Naive B cell (primary cell): ENCODE data around the gene TBX3. TPM values are rescaled to one million over a fixed set of nuclear protein-coding genes. Genes with fewer than 3 reads are reported as not detected.

Experiments
- ATAC-seq, 2 donors: fragments of 150-1000 bp; cut with Tn5 transposase; 2 replicates each; pipeline ENCODE4 v1.10.0; 2021; ENCODE audit warnings: low read depth in 2 of 2, mild to moderate bottlenecking in 2 of 2, moderate library complexity in 2 of 2
- DNase-seq: peaks from one replicate; pipeline ENCODE4 v3.0.0; 2022
- H3K27ac Mint-ChIP-seq, 6 donors: one replicate each; pipeline ENCODE4 v1.8.0; 2020 to 2022; ENCODE audit warnings: mild to moderate bottlenecking in 6 of 6, mixed read lengths in 6 of 6, moderate library complexity in 5 of 6, inconsistent platforms in 2 of 6
- H3K27me3 Mint-ChIP-seq, 3 donors: one replicate each; pipeline ENCODE4 v1.8.0; 2021 to 2022; ENCODE audit warnings: mixed read lengths in 3 of 3, mild to moderate bottlenecking in 1 of 3
- H3K36me3 Mint-ChIP-seq, 2 donors: one replicate each; pipeline ENCODE4 v1.8.0; 2020 to 2022; ENCODE audit warnings: mixed read lengths in 2 of 2, inconsistent platforms in 1 of 2, mild to moderate bottlenecking in 1 of 2
- H3K4me1 Mint-ChIP-seq, 3 donors: one replicate each; pipeline ENCODE4 v1.8.0; 2020 to 2022; ENCODE audit warnings: mixed read lengths in 3 of 3, inconsistent platforms in 1 of 3, mild to moderate bottlenecking in 1 of 3, moderate library complexity in 1 of 3
- H3K4me3 Mint-ChIP-seq, 8 donors: one replicate each; pipeline ENCODE4 v1.8.0; 2020 to 2022; ENCODE audit warnings: mild to moderate bottlenecking in 8 of 8, mixed read lengths in 8 of 8, moderate library complexity in 8 of 8, inconsistent platforms in 2 of 8
- H3K9me3 Mint-ChIP-seq, 7 donors: one replicate each; pipeline ENCODE4 v1.8.0; 2020 to 2022; ENCODE audit warnings: mixed read lengths in 7 of 7, mild to moderate bottlenecking in 5 of 7, inconsistent platforms in 2 of 7, moderate library complexity in 1 of 7
- polyA plus RNA-seq, 6 donors: library from polyadenylated mRNA; unstranded; fragments of 300-500 nt; fragmentation: Illumina TruSeq; gene quantifications; one replicate each; pipeline ENCODE4 v1.2.3, GENCODE V29; 2021; ENCODE audit warnings: low read depth in 6 of 6

Gene TBX3
- polyA plus RNA-seq, 6 donors from 2014 or later = not detected

GRCh38 chr12:114693059-114693531 lies 9.1 kb upstream of the TBX3 start:
- Mint-ChIP-seq H3K4me1 (peaks cover 0 to 13% (median 4%) of the 10 kb centered on the region in 3 donors), H3K9me3 (peaks cover 0 to 6% (median 2%) of the 10 kb centered on the region in 7 donors), H3K27ac (no peak overlapping the region), H3K4me3 (peak overlapping the region in 1 of 8 donors; percentile 21), H3K27me3 (peaks cover 72 to 99% (median 98%) of the 10 kb centered on the region in 3 donors), H3K36me3 (peaks cover 0 to 13% of the 10 kb centered on the region in 2 donors)
- no peak for DNase-seq
- no peak for ATAC-seq

DNA sequence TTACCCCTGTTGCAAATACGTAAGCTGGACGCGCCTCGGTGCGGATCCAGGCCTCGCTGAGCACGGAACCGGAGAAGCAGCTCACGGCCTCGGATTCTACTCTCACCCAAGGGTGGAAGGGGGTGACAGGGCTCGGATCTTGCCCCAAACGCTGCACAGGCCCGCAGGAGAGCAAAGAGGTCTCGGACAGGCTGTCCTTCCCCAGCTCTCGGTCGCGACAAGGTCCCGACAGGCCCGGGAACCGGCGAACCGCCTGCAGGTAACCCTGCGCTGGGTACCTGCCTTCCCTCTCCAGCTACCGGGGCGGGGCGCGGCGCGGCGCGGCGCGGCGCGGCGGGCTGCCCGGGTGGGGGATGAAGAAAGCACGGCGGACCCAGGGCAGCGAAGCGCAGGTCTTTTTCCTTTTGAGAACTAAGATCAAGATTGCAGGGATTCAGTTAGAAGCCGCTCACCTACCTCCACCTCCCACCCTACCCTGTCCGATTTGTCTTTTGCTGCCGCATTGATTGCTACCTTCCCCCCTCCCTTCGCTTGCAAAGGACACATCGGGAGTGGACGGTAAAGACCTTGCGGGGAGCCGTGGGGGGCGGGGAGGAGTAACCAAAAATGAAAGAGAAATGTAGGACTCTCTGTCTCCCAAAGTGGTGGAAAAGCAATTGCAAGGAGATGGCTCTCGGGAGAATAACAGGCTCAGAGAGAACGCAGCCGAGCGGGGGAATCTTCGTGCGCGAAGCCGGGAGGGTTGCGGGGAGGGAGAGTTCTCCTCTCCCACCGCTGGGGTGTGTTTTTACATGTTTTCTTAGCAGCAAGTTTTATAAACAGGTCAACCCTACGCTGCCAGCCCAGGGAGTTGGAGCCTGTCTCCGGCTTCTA lies 8.4 kb upstream of the TBX3 start:
- Mint-ChIP-seq H3K27ac (no peak overlapping the region), H3K4me3 (no peak overlapping the region)

DNA sequence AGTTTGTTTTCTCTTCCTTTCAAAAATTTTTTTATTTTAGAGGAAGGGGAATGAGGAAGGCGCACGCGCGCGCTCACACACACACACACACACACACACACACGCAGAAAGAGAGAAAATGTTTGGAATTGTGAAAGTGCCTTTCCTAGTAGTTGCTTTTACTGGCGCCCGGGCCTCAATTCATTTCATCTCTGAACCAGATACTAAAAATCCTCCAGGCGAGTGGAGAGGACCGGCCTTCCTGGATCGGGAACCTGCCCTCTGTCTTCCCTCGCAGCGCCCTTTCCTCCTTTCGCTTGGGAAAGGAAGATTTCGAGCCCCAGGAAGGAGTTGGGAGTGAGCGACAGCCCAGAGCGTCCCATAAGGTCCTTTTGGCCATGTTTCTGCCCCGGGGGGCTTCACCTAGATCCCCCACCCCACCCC lies 7.8 kb upstream of the TBX3 start:
- Mint-ChIP-seq H3K27ac (no peak overlapping the region), H3K27me3 (peaks cover 67 to 94% (median 93%) of the 10 kb centered on the region in 3 donors), H3K36me3 (peaks cover 0 to 13% of the 10 kb centered on the region in 2 donors), H3K9me3 (peaks cover 0 to 6% (median 2%) of the 10 kb centered on the region in 7 donors), H3K4me3 (peak overlapping the region in 1 of 8 donors; percentile 33), H3K4me1 (peaks cover 5 to 16% (median 5%) of the 10 kb centered on the region in 3 donors)
- no peak for ATAC-seq
- no peak for DNase-seq

More for the DNA sequence above, 8.4 kb upstream of the TBX3 start:
- Mint-ChIP-seq H3K9me3 (peaks cover 0 to 6% (median 2%) of the 10 kb centered on the region in 7 donors), H3K36me3 (peaks cover 0 to 13% of the 10 kb centered on the region in 2 donors), H3K27me3 (peaks cover 71 to 95% (median 94%) of the 10 kb centered on the region in 3 donors), H3K4me1 (peaks cover 0 to 13% (median 4%) of the 10 kb centered on the region in 3 donors)
- no peak for DNase-seq
- no peak for ATAC-seq

GRCh38 chr12:114691196-114691595 lies 7.2 kb upstream of the TBX3 start:
- peaks cover 0 to 13% of the 10 kb centered on the region in 2 donors for H3K36me3 Mint-ChIP-seq
- ATAC-seq (no peak), DNase-seq (no peak)
- peaks cover 0 to 11% (median 4%) of the 10 kb centered on the region in 7 donors for H3K9me3 Mint-ChIP-seq
- H3K4me3 Mint-ChIP-seq = no peak overlapping the region
- peaks cover 9 to 21% (median 11%) of the 10 kb centered on the region in 3 donors for H3K4me1 Mint-ChIP-seq
- H3K27ac Mint-ChIP-seq = no peak overlapping the region
- H3K27me3 Mint-ChIP-seq = peaks cover 72 to 94% (median 93%) of the 10 kb centered on the region in 3 donors

- Mint-ChIP-seq H3K27ac (no peak overlapping the region), H3K4me1 (peaks cover 11 to 28% (median 14%) of the 10 kb centered on the region in 3 donors), H3K36me3 (peaks cover 0 to 13% of the 10 kb centered on the region in 2 donors), H3K27me3 (peaks cover 74 to 93% (median 91%) of the 10 kb centered on the region in 3 donors), H3K9me3 (peaks cover 0 to 13% (median 4%) of the 10 kb centered on the region in 7 donors), H3K4me3 (no peak overlapping the region)
- ATAC-seq (no peak), DNase-seq (no peak)
These were observed 6.5 kb upstream of the TBX3 start for GRCh38 chr12:114690267-114691135.

DNA sequence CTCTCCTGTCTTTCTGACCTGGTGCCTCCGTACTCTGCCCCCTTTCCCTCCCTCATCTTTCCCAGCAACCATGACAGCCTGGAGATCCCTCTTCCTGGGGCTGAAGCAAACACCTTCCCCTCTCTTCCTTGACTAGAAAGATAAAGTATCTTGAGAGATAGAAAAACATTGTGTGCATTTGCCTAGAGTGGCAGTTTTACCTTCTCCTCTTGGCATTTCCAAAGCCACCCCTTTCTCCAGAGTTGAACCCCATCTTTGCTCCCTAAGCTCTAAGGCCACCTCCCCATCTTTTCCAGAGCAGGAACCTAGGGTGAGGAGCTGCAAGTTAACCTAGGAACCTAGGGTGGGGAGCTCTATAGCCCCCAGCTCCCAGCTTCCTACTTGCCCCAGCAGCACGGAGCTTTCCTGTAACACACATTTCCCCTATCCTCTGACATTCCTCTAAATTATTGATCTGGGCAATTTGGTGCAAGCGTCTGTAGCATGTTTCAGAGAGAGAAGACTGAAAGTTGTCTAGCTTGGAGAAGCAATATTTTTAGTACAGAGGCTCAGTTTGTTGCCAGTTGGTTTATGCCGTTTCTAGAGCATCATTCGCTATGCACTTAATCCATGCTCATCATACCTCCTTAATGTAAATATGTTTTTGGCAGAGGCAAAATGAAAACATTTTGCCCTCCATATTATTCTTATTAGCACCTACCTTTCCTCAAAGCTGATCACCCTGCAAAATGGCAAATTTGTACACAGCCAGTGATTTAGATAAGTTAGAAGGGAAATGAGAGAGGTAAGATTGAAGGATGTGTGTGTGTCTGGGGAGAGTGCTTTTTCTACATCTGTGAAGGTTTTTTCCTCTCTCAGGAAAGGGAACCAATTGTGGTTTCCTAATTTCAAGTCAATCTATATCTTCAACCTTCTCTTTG lies 5.4 kb upstream of the TBX3 start:
- Mint-ChIP-seq H3K36me3 (peaks cover 0 to 14% of the 10 kb centered on the region in 2 donors), H3K27ac (no peak overlapping the region), H3K9me3 (peaks cover 0 to 13% (median 10%) of the 10 kb centered on the region in 7 donors), H3K4me3 (peak overlapping the region in 1 of 8 donors; percentile 81), H3K4me1 (peaks cover 12 to 36% (median 16%) of the 10 kb centered on the region in 3 donors), H3K27me3 (peaks cover 70 to 93% (median 82%) of the 10 kb centered on the region in 3 donors)
- no peak for ATAC-seq
- DNase-seq = no peak

DNA sequence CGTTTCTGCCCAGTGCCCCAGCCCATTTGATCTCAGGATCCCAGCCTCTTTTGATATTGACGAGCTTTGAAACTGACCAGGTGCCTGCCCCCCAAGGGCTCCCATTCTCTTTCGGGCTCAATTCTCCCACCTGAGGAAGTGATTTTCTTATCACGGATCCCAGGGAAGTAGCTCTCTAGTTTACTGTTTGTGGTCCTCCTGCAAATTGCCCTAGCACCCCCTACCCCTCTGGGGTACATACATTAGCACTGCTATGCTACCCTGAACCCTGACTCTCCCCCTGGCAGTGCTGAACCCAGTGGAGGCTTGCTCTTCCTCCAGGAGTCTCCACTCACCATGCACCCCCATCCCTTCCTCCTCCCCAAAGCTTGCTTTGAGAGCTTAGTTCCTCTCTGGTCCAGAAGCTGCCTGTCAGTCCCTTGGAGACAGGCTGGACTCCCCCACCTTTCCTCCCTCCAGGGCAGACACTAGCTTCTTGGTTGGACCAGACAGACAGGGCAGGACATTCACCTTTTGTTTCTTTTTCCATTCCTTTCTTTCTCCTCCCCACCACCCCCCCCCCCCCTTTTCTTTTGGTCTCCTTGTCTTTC lies 4.4 kb upstream of the TBX3 start:
- no peak for DNase-seq
- H3K27me3 Mint-ChIP-seq = peaks cover 70 to 93% (median 82%) of the 10 kb centered on the region in 3 donors
- H3K27ac Mint-ChIP-seq = no peak overlapping the region
- peaks cover 0 to 24% of the 10 kb centered on the region in 2 donors for H3K36me3 Mint-ChIP-seq
- peaks cover 0 to 19% (median 13%) of the 10 kb centered on the region in 7 donors for H3K9me3 Mint-ChIP-seq
- ATAC-seq = no peak
- H3K4me3 Mint-ChIP-seq = peak overlapping the region in 2 of 8 donors; percentile 23 to 25
- peaks cover 21 to 46% (median 26%) of the 10 kb centered on the region in 3 donors for H3K4me1 Mint-ChIP-seq

DNA sequence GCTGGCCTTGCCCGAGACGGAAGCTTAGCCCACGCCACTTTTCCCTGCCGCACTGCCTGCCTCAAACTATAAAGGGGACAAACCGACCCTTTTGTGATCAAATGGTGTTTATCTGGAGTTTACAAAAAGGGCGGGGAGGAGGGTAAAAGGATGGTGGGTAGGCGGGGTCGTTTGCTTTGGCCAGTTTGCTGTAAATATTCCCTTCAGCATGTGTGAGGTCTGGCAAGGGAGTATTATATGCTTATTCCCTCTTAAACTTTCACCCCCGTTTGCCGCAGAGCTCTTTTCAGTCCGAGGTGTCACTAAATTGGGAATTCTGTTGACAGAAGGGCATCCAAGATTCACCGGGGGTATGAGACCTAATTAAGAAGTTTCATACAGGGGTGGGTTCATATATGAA lies 3.8 kb upstream of the TBX3 start:
- no peak overlapping the region for H3K27ac Mint-ChIP-seq
- H3K9me3 Mint-ChIP-seq = peaks cover 0 to 22% (median 17%) of the 10 kb centered on the region in 7 donors
- H3K27me3 Mint-ChIP-seq = peaks cover 75 to 93% (median 82%) of the 10 kb centered on the region in 3 donors
- peaks cover 26 to 47% (median 31%) of the 10 kb centered on the region in 3 donors for H3K4me1 Mint-ChIP-seq
- H3K36me3 Mint-ChIP-seq = peaks cover 0 to 25% of the 10 kb centered on the region in 2 donors
- ATAC-seq (no peak), DNase-seq (no peak)
- peak overlapping the region in 2 of 8 donors; percentile 25 to 29 for H3K4me3 Mint-ChIP-seq

GRCh38 chr12:114686773-114687500 lies 3.0 kb upstream of the TBX3 start:
- DNase-seq (no peak), ATAC-seq (no peak)
- H3K27ac Mint-ChIP-seq = no peak overlapping the region
- H3K9me3 Mint-ChIP-seq = peaks cover 0 to 22% (median 17%) of the 10 kb centered on the region in 7 donors
- peaks cover 84 to 95% (median 84%) of the 10 kb centered on the region in 3 donors for H3K27me3 Mint-ChIP-seq
- peak overlapping the region in 3 of 8 donors; percentile 20 to 67 (median 57) for H3K4me3 Mint-ChIP-seq
- peaks cover 0 to 25% of the 10 kb centered on the region in 2 donors for H3K36me3 Mint-ChIP-seq
- peaks cover 26 to 46% (median 38%) of the 10 kb centered on the region in 3 donors for H3K4me1 Mint-ChIP-seq

GRCh38 chr12:114686426-114686772 lies 2.4 kb upstream of the TBX3 start:
- no peak for ATAC-seq
- Mint-ChIP-seq H3K4me3 (peak overlapping the region in 3 of 8 donors; percentile 21 to 67 (median 32)), H3K27ac (no peak overlapping the region), H3K9me3 (peaks cover 0 to 24% (median 17%) of the 10 kb centered on the region in 7 donors), H3K4me1 (peaks cover 26 to 41% (median 38%) of the 10 kb centered on the region in 3 donors), H3K27me3 (peaks cover 84 to 95% (median 88%) of the 10 kb centered on the region in 3 donors), H3K36me3 (peaks cover 0 to 25% of the 10 kb centered on the region in 2 donors)
- DNase-seq = no peak

DNA sequence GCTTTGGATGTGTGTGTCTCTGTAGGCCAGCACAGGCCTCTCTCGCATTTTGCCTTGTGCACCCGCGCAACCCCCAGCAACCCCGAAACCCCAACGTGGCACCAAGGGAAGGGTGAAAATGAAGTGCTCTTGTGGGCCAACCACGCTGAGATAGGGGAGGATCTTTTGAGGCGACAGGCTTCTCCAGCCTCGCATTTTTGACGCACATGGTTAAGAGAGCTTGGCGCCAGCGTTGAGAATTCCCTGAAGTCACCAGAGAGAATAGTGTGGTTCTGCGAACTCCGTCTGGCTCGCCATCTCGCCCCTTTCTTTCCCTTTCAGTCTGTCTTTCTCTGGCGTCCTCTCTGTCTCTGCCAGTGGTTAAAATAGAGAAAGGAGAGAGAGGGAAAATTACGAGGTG lies 1.9 kb upstream of the TBX3 start:
- H3K36me3 Mint-ChIP-seq = peaks cover 0 to 25% of the 10 kb centered on the region in 2 donors
- no peak for DNase-seq
- H3K9me3 Mint-ChIP-seq = peaks cover 0 to 26% (median 17%) of the 10 kb centered on the region in 7 donors
- peak overlapping the region in 3 of 8 donors; percentile 7 to 75 (median 57) for H3K4me3 Mint-ChIP-seq
- ATAC-seq = no peak
- H3K27ac Mint-ChIP-seq = peak overlapping the region in 1 of 6 donors; percentile 69
- H3K27me3 Mint-ChIP-seq = peaks cover 81 to 94% (median 88%) of the 10 kb centered on the region in 3 donors
- H3K4me1 Mint-ChIP-seq = peaks cover 26 to 41% (median 38%) of the 10 kb centered on the region in 3 donors
